GM10266 (cell line): ENCODE data around the gene CPEB3.
A peak's percentile ranks its signal among the peaks of the same experiment; 100 is the strongest.

Experiments used
- DNase-seq: peaks from one replicate; pipeline ENCODE4 v3.0.0; 2012; ENCODE audit errors: extremely low spot score
- CTCF ChIP-seq: IDR thresholded peaks from 2 replicates; pipeline ENCODE4 v1.5.1; 2012; ENCODE audit warnings: mild to moderate bottlenecking, low read depth; ENCODE audit not compliant: control insufficient read depth, insufficient read depth; ENCODE audit errors: missing control alignments

The CPEB3 gene

DNA sequence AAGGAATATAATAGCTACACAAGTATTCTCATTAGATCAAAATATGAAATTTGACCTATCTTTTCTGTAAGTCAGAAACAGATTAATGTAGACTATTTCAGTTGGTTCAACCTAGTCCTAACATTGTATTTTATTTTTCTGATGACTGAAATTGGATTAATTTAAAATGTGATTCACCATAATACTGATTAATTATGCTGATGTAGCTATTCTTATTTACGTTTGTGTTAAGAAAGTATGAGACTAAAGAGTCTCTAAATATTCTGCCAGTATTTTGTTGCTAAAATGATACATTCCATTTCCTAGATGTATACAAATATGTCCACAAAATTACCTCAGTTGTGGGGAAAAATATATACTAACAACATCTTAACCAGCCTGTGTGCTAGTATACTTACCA, 18.4 kb upstream of the CPEB3 start:
- TF ChIP-seq CTCF: no peak
- DNase-seq: no peak

DNA sequence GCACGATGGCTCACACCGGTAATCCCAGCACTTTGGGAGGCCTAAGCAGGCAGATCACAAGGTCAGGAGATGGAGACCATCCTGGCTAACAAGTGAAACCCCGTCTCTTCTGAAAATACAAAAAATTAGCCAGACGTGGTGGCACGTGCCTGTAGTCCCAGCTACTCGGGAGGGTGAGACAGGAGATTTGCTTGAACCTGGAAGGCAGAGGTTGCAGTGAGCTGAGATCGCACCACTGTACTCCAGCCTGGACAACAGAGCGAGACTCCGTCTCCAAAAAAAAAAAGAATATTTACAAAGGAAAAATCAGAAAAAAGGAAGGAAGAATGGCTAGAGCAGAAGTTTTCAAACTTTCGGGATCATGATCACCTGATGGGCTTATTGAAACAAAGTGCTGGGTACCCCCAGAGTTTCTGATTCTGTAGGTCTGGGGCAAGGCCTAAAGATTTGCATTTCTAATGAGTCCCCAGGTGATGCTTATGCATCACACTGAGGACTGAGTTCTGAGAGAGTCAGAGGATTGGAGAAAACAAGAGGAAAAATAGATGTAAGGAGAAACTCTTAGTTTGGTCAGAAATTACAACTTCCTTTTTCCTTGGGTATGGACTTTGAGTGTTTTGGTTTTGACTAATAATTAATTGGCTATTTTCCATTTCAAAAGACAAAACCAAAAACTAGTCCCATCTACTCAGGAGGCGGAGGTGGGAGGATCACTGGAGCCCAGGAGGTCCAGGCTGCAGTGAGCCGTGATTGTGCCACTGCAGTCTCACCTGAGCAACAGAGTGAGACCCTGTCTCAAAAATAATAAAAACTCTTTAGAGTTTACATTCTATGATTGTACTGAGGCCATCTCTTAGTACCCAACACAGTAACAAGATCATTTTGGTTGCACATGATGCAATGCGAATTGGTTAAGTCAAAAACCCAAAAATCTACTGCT, 14.5 kb upstream of the CPEB3 start:
- no peak for DNase-seq
- TF ChIP-seq CTCF: no peak

DNA sequence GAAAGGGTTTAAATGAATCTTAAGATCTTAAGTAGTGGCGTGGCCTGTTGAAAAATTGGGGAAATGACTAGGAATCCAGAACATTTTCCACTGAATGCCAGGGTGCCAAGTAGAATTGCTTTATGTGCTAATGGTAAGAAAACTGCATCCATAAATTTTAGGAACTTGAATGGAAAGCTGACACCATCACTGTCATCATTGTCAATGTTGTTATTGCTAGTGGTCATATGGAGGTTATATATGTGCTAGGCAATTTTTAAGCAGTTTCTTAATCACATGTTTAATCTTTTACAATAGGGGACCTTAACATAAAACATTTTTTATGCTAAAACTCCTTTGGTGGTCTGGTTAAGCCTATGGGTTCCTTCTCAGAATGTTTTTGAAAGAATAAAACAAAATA, 13.2 kb upstream of the CPEB3 start:
- TF ChIP-seq CTCF: no peak
- no peak for DNase-seq

DNA sequence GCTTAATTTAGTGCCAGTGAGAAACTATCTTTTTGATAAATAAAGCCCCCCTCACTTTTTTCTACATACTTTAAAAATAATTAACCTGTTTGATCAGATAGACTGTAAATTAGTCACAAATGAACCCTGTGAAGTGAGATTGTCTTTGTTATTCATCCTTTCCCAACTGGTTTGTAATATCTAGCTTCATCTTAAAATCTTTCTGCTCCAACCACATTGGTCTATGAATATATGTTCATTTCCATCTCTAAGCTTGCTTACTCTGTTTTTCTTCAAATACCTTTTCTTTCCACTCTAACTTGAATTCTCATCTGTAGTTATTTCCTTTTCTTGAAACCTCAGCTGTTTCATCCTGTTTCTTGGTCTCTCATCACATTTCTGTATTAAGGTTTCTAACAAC, 12.2 kb upstream of the CPEB3 start:
- TF ChIP-seq CTCF: no peak
- DNase-seq: no peak

DNA sequence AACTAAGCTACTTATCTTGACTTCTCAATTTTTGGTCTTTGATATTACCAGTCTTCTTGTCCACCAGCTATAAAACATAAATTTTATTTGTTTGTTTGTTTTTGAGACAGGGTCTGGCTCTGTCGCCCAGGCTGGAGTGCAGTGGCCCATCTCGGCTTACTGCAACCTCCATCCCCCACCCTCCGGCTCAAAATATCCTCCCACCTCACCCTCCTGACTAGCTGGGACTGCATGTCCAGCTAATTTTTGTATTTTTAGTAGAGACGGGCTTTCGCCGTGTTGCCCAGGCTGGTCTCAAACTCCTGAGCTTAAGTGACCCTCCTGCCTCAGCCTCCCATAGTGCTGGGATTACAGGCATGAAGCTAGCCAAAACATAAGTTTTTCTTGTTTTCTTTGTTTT, 7.6 kb upstream of the CPEB3 start:
- no peak for TF ChIP-seq CTCF
- DNase-seq: no peak

GRCh38 chr10:92291921-92292845, 1.3 kb upstream of the CPEB3 start:
- DNase-seq: peak; percentile 63
- peak; percentile 66 for TF ChIP-seq CTCF

GRCh38 chr10:92291616-92291865, 663 bp upstream of the CPEB3 start:
- TF ChIP-seq CTCF: no peak

More at GRCh38 chr10:92291616-92291865, 663 bp upstream of the CPEB3 start:
- no peak for DNase-seq
